ENCODE data around the gene SRRT.

SRRT gene

GRCh38 chr7:100855515-100855914, 19.4 kb upstream of the SRRT start:
- no peak for DNase-seq (ENCODE audit: low read depth, low spot score)

- DNase-seq (ENCODE audit: low read depth, low spot score): peak; percentile 90
These were observed 18.0 kb upstream of the SRRT start for GRCh38 chr7:100856871-100857282.

- no peak for DNase-seq (ENCODE audit: low read depth, low spot score)
These were observed 15.0 kb upstream of the SRRT start for GRCh38 chr7:100859856-100860255.

- DNase-seq (ENCODE audit: low read depth, low spot score): no peak
These were observed 13.9 kb upstream of the SRRT start for GRCh38 chr7:100860702-100861615.

GRCh38 chr7:100861616-100861985, 13.3 kb upstream of the SRRT start:
- DNase-seq (ENCODE audit: low read depth, low spot score): no peak

- no peak for DNase-seq (ENCODE audit: low read depth, low spot score)
These were observed 11.4 kb upstream of the SRRT start for GRCh38 chr7:100863406-100863950.

- no peak for DNase-seq (ENCODE audit: low read depth, low spot score)
These were observed 10.5 kb upstream of the SRRT start for GRCh38 chr7:100864263-100864845.

- DNase-seq (ENCODE audit: low read depth, low spot score): peak; percentile 44
These were observed 9.5 kb upstream of the SRRT start for GRCh38 chr7:100865372-100865911.

GRCh38 chr7:100865938-100866728, 8.8 kb upstream of the SRRT start:
- no peak for DNase-seq (ENCODE audit: low read depth, low spot score)

GRCh38 chr7:100866729-100867039, 8.2 kb upstream of the SRRT start:
- DNase-seq (ENCODE audit: low read depth, low spot score): no peak

GRCh38 chr7:100867040-100867775, 7.7 kb upstream of the SRRT start, which contains the start of gene TRIP6:
TSS of gene TRIP6 (plus strand) at chr7:100867387. CDS start at chr7:100867498, 111 bp downstream.
- DNase-seq (ENCODE audit: low read depth, low spot score): peak; percentile 93

- DNase-seq (ENCODE audit: low read depth, low spot score): no peak
These were observed 7.0 kb upstream of the SRRT start for GRCh38 chr7:100867776-100868485.

GRCh38 chr7:100873599-100874299, 1.2 kb upstream of the SRRT start:
- no peak for DNase-seq (ENCODE audit: low read depth, low spot score)

GRCh38 chr7:100874300-100874576, 665 bp upstream of the SRRT start:
- no peak for DNase-seq (ENCODE audit: low read depth, low spot score)

- DNase-seq (ENCODE audit: low read depth, low spot score): no peak
These were observed 451 bp downstream of the SRRT start for GRCh38 chr7:100875356-100875751.

- no peak for DNase-seq (ENCODE audit: low read depth, low spot score)
These were observed 3.1 kb downstream of the SRRT start for GRCh38 chr7:100878013-100878412.

GRCh38 chr7:100878685-100879084, 3.8 kb downstream of the SRRT start:
- DNase-seq (ENCODE audit: low read depth, low spot score): no peak

GRCh38 chr7:100879685-100880261, 4.9 kb downstream of the SRRT start:
- DNase-seq (ENCODE audit: low read depth, low spot score): no peak

GRCh38 chr7:100880645-100881044, 5.7 kb downstream of the SRRT start:
- DNase-seq (ENCODE audit: low read depth, low spot score): no peak

GRCh38 chr7:100881136-100881535, 6.2 kb downstream of the SRRT start:
- no peak for DNase-seq (ENCODE audit: low read depth, low spot score)
